A673 (cell line): ENCODE data around the gene LBH. TPM values are rescaled to one million over a fixed set of nuclear protein-coding genes. Genes with fewer than 3 reads are reported as not detected.

Experiments
- BruUV-seq: library from RNA; stranded (reverse); fragments of 400-500 nt; replicated peaks from 2 replicates; lab custom pipeline; 2021; lab: Mats Ljungman, UMichigan
- CTCF ChIA-PET: fragments of 300-600 bp; sonication (Branson Sonifier 250); formaldehyde crosslinking; loops from one replicate; lab custom pipeline; 2022; ENCODE audit warnings: antibody characterized with exemption; lab: Charles Lee
- POLR2A ChIA-PET: fragments of 300-600 bp; sonication (Branson Sonifier 250); formaldehyde crosslinking; loops from one replicate; lab custom pipeline; 2022; ENCODE audit warnings: antibody characterized with exemption; ENCODE audit not compliant: low non-redundant PET; lab: Charles Lee
- DNase-seq: peaks from one replicate; pipeline ENCODE4 v3.0.0-alpha.2; 2015; ENCODE audit warnings: low spot score
- H3K27ac ChIP-seq: fragments of 200-600 bp; sonication (generic); 2 replicates; pipeline ENCODE4 v1.5.1; 2016; ENCODE audit warnings: mixed run types, low read depth, mild to moderate bottlenecking, mixed read lengths, antibody characterized with exemption, low read length; ENCODE audit not compliant: poor library complexity, severe bottlenecking
- H3K27me3 ChIP-seq: fragments of 200-600 bp; sonication (generic); replicated peaks from 2 replicates; pipeline ENCODE4 v1.6.1; 2017; ENCODE audit warnings: mixed run types, low read depth, mild to moderate bottlenecking, mixed read lengths, antibody characterized with exemption, low read length; ENCODE audit not compliant: insufficient read depth, poor library complexity
- H3K36me3 ChIP-seq: fragments of 200-600 bp; sonication (generic); 2 replicates; pipeline ENCODE4 v1.6.1; 2016; ENCODE audit warnings: mixed run types, mild to moderate bottlenecking, mixed read lengths, antibody characterized with exemption, low read length; ENCODE audit not compliant: insufficient read depth, poor library complexity, severe bottlenecking
- H3K4me1 ChIP-seq: fragments of 200-600 bp; sonication (generic); 2 replicates; pipeline ENCODE4 v1.6.1; 2017; ENCODE audit warnings: mixed run types, mild to moderate bottlenecking, mixed read lengths, antibody characterized with exemption, low read length; ENCODE audit not compliant: insufficient read depth, poor library complexity, severe bottlenecking
- H3K4me3 ChIP-seq: fragments of 200-600 bp; sonication (generic); 2 replicates; pipeline ENCODE4 v1.5.1; 2016; ENCODE audit warnings: low read depth, mixed run types, mild to moderate bottlenecking, mixed read lengths, low read length; ENCODE audit not compliant: poor library complexity, severe bottlenecking
- H3K9me3 ChIP-seq: fragments of 200-600 bp; sonication (generic); 2 replicates; pipeline ENCODE4 v1.6.1; 2016; ENCODE audit warnings: mixed run types, low read depth, mild to moderate bottlenecking, mixed read lengths, antibody characterized with exemption, low read length; ENCODE audit not compliant: poor library complexity, severe bottlenecking
- CTCF ChIP-seq: fragments of 300-800, 200-600 bp; sonication (generic); conservative IDR thresholded peaks from 2 replicates; pipeline ENCODE4 v1.5.1; 2017; ENCODE audit warnings: low read depth, mild to moderate bottlenecking, antibody characterized with exemption, low read length, moderate library complexity, mixed read lengths
- EZH2 ChIP-seq: fragments of 200-600 bp; sonication (generic); IDR thresholded peaks from 2 replicates; pipeline ENCODE4 v1.6.1; 2017; ENCODE audit warnings: borderline replicate concordance, low read depth, mild to moderate bottlenecking, mixed read lengths, antibody characterized with exemption, low read length; ENCODE audit not compliant: poor library complexity, severe bottlenecking
- intact Hi-C: fragments of 100-400 bp; cut with micrococcal nuclease; formaldehyde crosslinking; loops from one replicate; pipeline ENCODE4 v1.10.0; 2022; ENCODE audit not compliant: unreplicated experiment
- total RNA-seq: library from RNA; stranded (reverse); gene quantifications from 2 replicates; pipeline ENCODE4 v1.2.3, GENCODE V29; 2021

LBH gene
- total RNA-seq, 1 experiment from 2014 or later, result 140 TPM

- no peaks in the 10 kb centered on the region for H3K27me3 ChIP-seq
- no peaks in the 10 kb centered on the region for H3K4me1 ChIP-seq
- ChIA-PET CTCF (no interaction called here), POLR2A (no interaction called here)
- no peak for DNase-seq
- no peak for TF ChIP-seq EZH2
- TF ChIP-seq CTCF, result no peak
- intact Hi-C loops, result no loop called here
- H3K27ac ChIP-seq, result no peak overlapping the region
- BruUV-seq, result no TSS peak
- H3K4me3 ChIP-seq, result no peak overlapping the region
- H3K36me3 ChIP-seq, result peaks cover 31% of the 10 kb centered on the region
- H3K9me3 ChIP-seq, result peaks cover 6% of the 10 kb centered on the region
Observed at GRCh38 chr2:30261695-30262211, 30.4 kb downstream of the LBH start.

GRCh38 chr2:30262716-30263309 lies 31.5 kb downstream of the LBH start:
- H3K27me3 ChIP-seq, result no peaks in the 10 kb centered on the region
- peaks cover 6% of the 10 kb centered on the region for H3K9me3 ChIP-seq
- CTCF ChIA-PET, result no interaction called here
- no TSS peak for BruUV-seq
- DNase-seq, result no peak
- TF ChIP-seq CTCF, result no peak
- no peak for TF ChIP-seq EZH2
- intact Hi-C loops, result no loop called here
- no peak overlapping the region for H3K27ac ChIP-seq
- POLR2A ChIA-PET, result no interaction called here
- H3K36me3 ChIP-seq, result peaks cover 20% of the 10 kb centered on the region
- H3K4me3 ChIP-seq, result no peak overlapping the region
- H3K4me1 ChIP-seq, result no peaks in the 10 kb centered on the region

GRCh38 chr2:30264274-30264673 lies 32.9 kb downstream of the LBH start:
- H3K9me3 ChIP-seq, result peaks cover 6% of the 10 kb centered on the region
- BruUV-seq, result no TSS peak
- H3K36me3 ChIP-seq, result peaks cover 6% of the 10 kb centered on the region
- no peaks in the 10 kb centered on the region for H3K4me1 ChIP-seq
- no peak for TF ChIP-seq EZH2
- no peak for TF ChIP-seq CTCF
- no peak overlapping the region for H3K4me3 ChIP-seq
- no peak for DNase-seq
- POLR2A ChIA-PET, result no interaction called here
- intact Hi-C loops, result no loop called here
- CTCF ChIA-PET, result no interaction called here
- H3K27ac ChIP-seq, result no peak overlapping the region
- H3K27me3 ChIP-seq, result no peaks in the 10 kb centered on the region
